Right atrium auricular region (tissue), 2 donors: Measurements from ENCODE around the gene CAVIN1. TPM values are rescaled to one million over a fixed set of nuclear protein-coding genes. Genes with fewer than 3 reads are reported as not detected.
"Not testable (repeated sequence)": the region's sequence is repeated elsewhere in the genome, so short reads cannot be mapped to it uniquely, and the experiment has no call there.

Experiments used
- DNase-seq: peaks from one replicate; pipeline ENCODE4 v3.0.0-alpha.2; 2019; ENCODE audit warnings: low spot score
- H3K27ac ChIP-seq, 2 donors: fragments of 200-600 bp; sonication (generic); 1 replicate in 1 of 2; 2 replicates in 1 of 2; pipeline ENCODE4 v1.5.1; 2016 to 2019
- H3K27me3 ChIP-seq, 2 donors: fragments of 200-600 bp; sonication (generic); one replicate each; pipeline versions ENCODE4 v1.5.1 to v1.6.0; 2017 to 2019
- H3K36me3 ChIP-seq: fragments of 200-600 bp; sonication (generic); one replicate; pipeline ENCODE4 v1.5.1; 2016
- H3K4me1 ChIP-seq, 2 donors: fragments of 200-600 bp; sonication (generic); one replicate each; pipeline versions ENCODE4 v1.5.1 to v1.6.0; 2017 to 2019
- H3K4me3 ChIP-seq, 2 donors: fragments of 200-600 bp; sonication (generic); 1 replicate in 1 of 2; 2 replicates in 1 of 2; pipeline ENCODE4 v1.5.1; 2017 to 2019; ENCODE audit warnings: mild to moderate bottlenecking in 1 of 2, moderate library complexity in 1 of 2
- H3K9me3 ChIP-seq, 2 donors: fragments of 200-600 bp; sonication (generic); one replicate each; pipeline ENCODE4 v1.5.1; 2019
- CTCF ChIP-seq, 2 donors: fragments of 200-600 bp; sonication (generic); IDR thresholded peaks; one replicate each; pipeline ENCODE4 v1.5.1; 2019; ENCODE audit warnings: antibody characterized with exemption in 2 of 2
- total RNA-seq, 2 donors: library from RNA; depleted of rRNA; stranded (reverse); fragments of >200 nt; gene quantifications; one replicate each; pipeline ENCODE4 v1.1.0, GENCODE V29; 2016

CAVIN1 gene
- total RNA-seq, 2 donors from 2014 or later = 202 to 348 TPM

DNA sequence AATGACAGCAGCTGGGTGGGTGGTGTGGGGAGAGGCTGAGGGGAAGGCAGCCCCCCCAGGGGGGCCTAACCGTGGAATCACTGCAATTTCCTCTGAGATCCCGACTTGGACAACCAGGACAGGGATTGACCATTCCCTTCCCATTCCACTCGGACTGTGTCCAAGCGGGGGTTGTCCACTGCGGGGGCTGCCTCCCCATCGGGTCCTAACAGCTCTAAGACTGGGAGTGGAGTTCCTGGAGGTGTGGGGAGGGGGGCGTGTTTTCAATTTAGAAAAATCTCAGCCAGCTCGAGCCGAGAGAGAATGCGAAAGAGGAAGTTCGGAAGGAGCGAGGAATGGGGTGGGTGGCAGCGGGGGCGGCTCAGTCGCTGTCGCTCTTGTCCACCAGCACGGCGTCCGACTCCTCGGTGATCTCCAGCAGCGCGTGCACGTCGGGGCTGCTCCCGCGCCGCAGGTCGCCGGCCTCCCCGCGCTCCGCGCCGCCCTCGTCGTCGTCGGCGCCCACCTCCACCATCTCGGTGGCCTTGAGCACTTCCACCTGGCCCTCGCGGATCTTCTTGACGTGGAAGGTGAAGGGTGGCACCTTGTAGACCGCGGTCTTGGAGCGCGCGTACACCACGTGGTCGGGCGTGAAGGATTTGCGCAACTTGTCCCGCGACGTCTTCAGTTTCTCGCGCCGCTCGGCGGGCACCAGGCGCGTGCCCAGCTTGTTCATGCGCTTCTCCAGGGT lies 18.6 kb downstream of the CAVIN1 start:
- Histone ChIP-seq H3K4me1 (peaks cover 0 to 65% of the 10 kb centered on the region in 2 donors), H3K9me3 (no peaks in the 10 kb centered on the region), H3K27me3 (no peaks in the 10 kb centered on the region), H3K27ac (peak overlapping the region; percentile 14 to 27), H3K4me3 (no peak overlapping the region), H3K36me3 (peaks cover 35% of the 10 kb centered on the region)
- no peak for TF ChIP-seq CTCF (IDR thresholded peaks at IDR 0.05)
- no peak for DNase-seq

DNA sequence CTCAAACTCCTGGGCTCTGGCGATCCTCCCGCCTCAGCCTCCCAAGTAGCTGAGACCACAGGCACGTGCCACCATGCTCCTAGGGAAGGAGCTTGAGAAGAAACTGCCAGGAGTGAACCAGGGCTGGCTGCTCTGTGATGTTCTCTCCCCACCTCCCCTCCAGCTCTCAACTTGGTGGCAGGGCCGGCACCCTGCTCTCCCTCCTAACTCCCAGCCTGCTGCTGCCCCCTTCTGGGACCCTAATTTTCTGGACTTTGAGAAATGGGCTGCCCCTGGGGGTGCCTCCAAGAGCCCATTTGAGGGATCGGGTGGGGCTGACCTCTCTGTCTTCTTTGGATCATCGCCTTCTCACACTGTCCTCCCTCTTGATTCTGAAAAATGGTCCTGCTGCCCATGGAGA lies 19.9 kb downstream of the CAVIN1 start:
- TF ChIP-seq CTCF (IDR thresholded peaks at IDR 0.05) = no peak
- H3K4me1 ChIP-seq = peaks cover 0 to 59% of the 10 kb centered on the region in 2 donors
- DNase-seq = no peak
- no peaks in the 10 kb centered on the region for H3K27me3 ChIP-seq
- peaks cover 35% of the 10 kb centered on the region for H3K36me3 ChIP-seq
- no peak overlapping the region for H3K4me3 ChIP-seq
- H3K27ac ChIP-seq = peak overlapping the region; percentile 8 to 18
- H3K9me3 ChIP-seq = no peaks in the 10 kb centered on the region

GRCh38 chr17:42402117-42402516 lies 20.9 kb downstream of the CAVIN1 start:
- H3K36me3 ChIP-seq = peaks cover 35% of the 10 kb centered on the region
- peaks cover 0 to 53% of the 10 kb centered on the region in 2 donors for H3K4me1 ChIP-seq
- no peaks in the 10 kb centered on the region for H3K27me3 ChIP-seq
- no peak for DNase-seq
- no peaks in the 10 kb centered on the region for H3K9me3 ChIP-seq
- peak overlapping the region; percentile 18 to 42 for H3K27ac ChIP-seq
- TF ChIP-seq CTCF (IDR thresholded peaks at IDR 0.05) = no peak
- no peak overlapping the region for H3K4me3 ChIP-seq

DNA sequence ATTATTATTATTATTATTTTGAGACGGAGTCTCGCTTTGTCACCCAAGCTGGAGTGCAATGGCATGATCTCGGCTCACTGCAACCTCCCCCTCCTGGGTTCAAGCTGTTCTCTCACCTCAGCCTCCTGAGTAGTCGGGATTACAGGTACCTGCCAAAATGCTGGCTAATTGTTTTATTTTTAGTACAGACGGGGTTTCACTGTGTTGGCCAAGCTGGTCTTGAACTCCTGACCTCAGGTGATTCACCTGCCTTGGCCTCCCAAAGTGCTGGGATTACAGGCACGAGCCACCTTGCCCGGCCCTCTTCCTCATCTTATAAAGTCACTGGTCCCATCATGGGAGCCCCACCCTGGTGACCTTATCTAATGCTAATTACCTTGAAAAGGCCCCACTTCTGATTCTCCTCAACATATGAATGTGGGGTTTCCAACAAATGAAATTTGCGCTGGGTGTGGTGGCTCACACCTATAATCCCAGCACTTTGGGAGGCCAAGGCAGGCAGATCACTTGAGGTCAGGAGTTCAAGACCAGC lies 22.1 kb downstream of the CAVIN1 start:
- H3K27ac ChIP-seq = peak overlapping the region in 1 of 2 donors; percentile 40
- H3K9me3 ChIP-seq, H3K4me3 ChIP-seq, DNase-seq, H3K27me3 ChIP-seq: not testable (repeated sequence)
- H3K4me1 ChIP-seq = peaks cover 0 to 41% of the 10 kb centered on the region in 2 donors
- peaks cover 35% of the 10 kb centered on the region for H3K36me3 ChIP-seq

GRCh38 chr17:42399948-42400843 lies 22.9 kb downstream of the CAVIN1 start:
- DNase-seq = no peak
- no peak for TF ChIP-seq CTCF (IDR thresholded peaks at IDR 0.05)
- Histone ChIP-seq H3K4me3 (no peak overlapping the region), H3K36me3 (peaks cover 33% of the 10 kb centered on the region), H3K4me1 (peaks cover 0 to 34% of the 10 kb centered on the region in 2 donors), H3K27me3 (no peaks in the 10 kb centered on the region), H3K27ac (peak overlapping the region; percentile 1 to 40), H3K9me3 (no peaks in the 10 kb centered on the region)

- no peak for TF ChIP-seq CTCF (IDR thresholded peaks at IDR 0.05)
- H3K4me3 ChIP-seq = no peak overlapping the region
- no peaks in the 10 kb centered on the region for H3K9me3 ChIP-seq
- no peak for DNase-seq
- peaks cover 23% of the 10 kb centered on the region for H3K36me3 ChIP-seq
- no peak overlapping the region for H3K27ac ChIP-seq
- no peaks in the 10 kb centered on the region for H3K27me3 ChIP-seq
- H3K4me1 ChIP-seq = peaks cover 0 to 25% of the 10 kb centered on the region in 2 donors
Measured at GRCh38 chr17:42399121-42399520, 23.9 kb downstream of the CAVIN1 start.

- not testable (repeated sequence) for H3K27ac ChIP-seq, H3K27me3 ChIP-seq, H3K4me3 ChIP-seq, H3K36me3 ChIP-seq, DNase-seq, H3K9me3 ChIP-seq
- peaks cover 0 to 10% of the 10 kb centered on the region in 2 donors for H3K4me1 ChIP-seq
Measured at GRCh38 chr17:42395601-42396000, 27.5 kb downstream of the CAVIN1 start.
